GM12874 (cell line): ENCODE results near the gene DIAPH3.

ENCODE experiments used
- TF ChIP-seq, protein P1 (sequence below): IDR thresholded peaks from 2 replicates; pipeline ENCODE4 v1.5.1; 2011; ENCODE audit warnings: low read depth, mild to moderate bottlenecking, control low read depth, low read length, moderate library complexity; ENCODE audit not compliant: insufficient read depth

Gene DIAPH3

DNA sequence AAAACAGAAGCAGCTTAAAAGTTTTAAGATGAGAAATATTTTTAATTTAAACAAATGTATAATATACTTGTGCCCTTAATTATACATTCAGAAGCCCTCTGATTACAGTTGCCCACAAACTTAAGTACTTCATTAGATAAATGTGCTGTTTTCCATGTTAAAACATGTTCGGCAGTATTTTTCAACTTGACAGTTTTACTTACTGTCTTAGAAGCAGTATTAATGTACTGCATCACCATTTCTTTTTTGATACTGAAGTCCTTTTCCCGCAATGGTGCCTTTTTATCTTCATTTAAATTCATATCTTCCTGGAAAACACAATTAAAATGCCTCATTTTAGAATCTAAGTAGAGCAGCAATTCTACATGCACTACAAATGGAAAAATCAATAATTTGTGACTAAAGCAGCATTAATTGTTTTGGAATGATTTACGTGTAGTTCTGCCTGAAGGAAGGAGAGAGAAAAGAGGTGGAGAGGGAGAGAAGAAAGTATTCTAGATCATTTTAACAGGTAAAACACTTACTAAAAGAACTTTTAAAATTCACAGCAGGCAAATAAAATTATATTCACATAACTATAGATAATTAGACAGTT lies 70.2 kb downstream of the DIAPH3 start:
- TF ChIP-seq, protein P1, sequence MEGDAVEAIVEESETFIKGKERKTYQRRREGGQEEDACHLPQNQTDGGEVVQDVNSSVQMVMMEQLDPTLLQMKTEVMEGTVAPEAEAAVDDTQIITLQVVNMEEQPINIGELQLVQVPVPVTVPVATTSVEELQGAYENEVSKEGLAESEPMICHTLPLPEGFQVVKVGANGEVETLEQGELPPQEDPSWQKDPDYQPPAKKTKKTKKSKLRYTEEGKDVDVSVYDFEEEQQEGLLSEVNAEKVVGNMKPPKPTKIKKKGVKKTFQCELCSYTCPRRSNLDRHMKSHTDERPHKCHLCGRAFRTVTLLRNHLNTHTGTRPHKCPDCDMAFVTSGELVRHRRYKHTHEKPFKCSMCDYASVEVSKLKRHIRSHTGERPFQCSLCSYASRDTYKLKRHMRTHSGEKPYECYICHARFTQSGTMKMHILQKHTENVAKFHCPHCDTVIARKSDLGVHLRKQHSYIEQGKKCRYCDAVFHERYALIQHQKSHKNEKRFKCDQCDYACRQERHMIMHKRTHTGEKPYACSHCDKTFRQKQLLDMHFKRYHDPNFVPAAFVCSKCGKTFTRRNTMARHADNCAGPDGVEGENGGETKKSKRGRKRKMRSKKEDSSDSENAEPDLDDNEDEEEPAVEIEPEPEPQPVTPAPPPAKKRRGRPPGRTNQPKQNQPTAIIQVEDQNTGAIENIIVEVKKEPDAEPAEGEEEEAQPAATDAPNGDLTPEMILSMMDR = no peak

DNA sequence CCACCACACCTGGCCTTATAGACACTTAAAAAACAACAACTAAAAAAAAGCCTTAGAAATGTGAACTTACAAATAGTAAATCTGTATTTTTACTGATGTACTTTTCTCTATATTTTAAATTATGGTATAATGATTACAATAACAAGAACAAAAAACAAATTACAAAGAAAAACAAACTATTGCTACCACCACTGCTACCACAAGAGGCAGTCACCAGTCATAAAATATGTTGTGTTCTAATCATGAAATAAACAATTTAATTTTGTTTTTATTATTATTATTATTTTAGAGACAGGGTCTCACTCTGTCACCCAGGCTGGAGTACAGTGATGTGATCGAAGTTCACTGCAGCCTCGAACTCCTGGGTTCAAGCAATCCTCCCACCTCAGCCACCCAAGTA lies 72.2 kb downstream of the DIAPH3 start:
- TF ChIP-seq, protein P1 = no peak

DNA sequence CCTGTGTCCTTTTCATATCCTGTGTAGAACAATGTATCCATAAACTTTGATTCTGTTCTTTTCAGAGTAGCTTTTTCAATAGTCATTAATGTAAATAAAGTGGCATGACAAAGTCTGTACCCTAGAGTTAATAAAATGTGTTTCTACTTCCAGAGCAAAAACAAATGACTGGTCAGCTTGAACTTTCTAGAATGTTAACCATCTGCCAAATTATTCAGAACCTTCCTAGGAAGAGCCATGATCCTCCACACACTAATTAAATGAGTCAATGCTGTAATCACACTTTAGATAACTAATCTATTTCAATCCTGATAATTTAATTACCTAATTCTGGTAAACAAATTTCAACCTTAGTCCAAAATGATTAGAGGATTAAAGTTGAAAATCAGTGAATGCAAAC lies 73.2 kb downstream of the DIAPH3 start:
- TF ChIP-seq, protein P1 = no peak

DNA sequence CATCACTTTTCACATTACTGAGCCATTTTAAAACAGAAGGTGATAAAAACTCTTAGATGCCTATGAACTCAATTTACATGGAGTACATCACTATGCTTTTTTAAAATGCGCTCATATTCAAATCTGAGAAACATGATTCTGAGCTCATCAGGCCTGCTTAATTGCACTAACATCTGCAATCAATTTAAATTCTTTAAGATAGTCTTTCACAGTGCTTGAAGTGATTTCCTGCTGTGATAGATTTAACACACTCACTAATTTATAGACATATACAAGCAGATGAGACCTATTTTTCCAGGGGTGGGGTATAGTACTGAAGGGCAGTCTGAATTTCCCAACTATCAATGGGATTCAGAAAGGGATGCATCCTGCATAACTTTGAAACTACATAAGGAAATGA lies 82.9 kb downstream of the DIAPH3 start:
- TF ChIP-seq, protein P1 = no peak

DNA sequence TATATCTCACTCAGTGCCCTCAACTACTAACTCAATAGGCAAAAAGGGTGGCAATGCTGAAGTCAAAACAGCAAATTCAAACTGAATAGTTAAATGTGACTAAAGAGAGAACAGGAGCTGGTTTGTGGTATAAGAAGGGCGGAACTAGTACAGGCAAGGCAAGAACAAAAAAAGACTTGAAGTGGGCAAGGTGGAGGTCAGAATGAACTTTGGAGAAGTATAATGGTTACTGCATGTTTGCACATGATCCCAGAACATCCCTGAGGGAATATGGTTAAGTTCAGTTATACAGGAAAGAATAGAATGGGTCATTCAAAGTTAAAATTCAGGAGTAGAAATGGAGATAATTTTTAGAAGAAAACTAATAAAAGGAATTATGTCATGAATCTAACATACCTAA lies 85.5 kb downstream of the DIAPH3 start:
- TF ChIP-seq, protein P1 = no peak

DNA sequence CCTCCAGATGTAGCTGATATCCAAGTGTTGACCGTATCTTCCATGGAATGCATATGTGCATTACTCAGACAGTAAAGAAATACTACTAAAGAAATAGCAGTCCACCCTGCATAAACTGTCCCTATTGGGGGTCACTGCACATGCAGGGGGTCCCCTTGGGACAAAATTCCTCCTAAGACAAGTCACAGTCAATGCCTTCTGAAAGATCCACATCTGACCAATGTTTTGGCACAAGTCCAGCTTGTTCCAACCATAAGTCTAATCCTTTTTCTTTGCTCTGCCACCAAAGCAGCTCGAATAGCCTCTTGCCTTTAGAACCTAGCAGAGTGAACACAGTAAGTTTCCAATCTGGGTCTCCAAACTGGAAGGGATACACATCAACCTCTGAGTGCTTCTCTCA lies 87.9 kb downstream of the DIAPH3 start:
- TF ChIP-seq, protein P1 = no peak

DNA sequence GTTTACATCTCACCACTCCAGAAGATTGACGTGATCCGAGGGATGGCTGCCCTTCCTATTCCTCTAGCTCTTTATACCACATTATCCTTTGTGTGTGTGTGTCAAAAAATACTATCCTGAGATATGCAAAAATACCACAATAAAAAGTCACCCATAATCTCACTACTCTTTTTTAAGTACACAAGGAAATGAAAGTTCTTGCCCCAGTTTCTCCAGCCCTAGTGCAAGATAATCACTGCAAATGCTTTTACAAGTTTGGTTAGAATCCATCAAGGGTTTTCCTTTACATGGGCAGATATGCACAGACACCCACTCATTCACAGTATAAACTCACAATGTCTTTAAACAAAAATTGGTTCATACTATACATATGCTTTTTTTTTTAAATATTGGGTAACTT lies 89.3 kb downstream of the DIAPH3 start:
- TF ChIP-seq, protein P1 = no peak
